Bronchial epithelial cell (primary cell): ENCODE measurements around the gene SMIM24. TPM values are rescaled to one million over a fixed set of nuclear protein-coding genes. Genes with fewer than 3 reads are reported as not detected.
"Not testable (repeated sequence)": the region's sequence is repeated elsewhere in the genome, so short reads cannot be mapped to it uniquely, and the experiment has no call there.

ENCODE experiments used
- DNase-seq: peaks from one replicate; pipeline ENCODE4 v3.0.0-alpha.2; 2010; ENCODE audit warnings: low read depth
- FAIRE-seq: peaks from 2 replicates; lab custom pipeline; 2011; peaks lifted over from hg19 to GRCh38; lab: Jason Lieb, UNC
- H3K27me3 ChIP-seq: 2 replicates; pipeline ENCODE4 v1.5.1; 2011; ENCODE audit warnings: low read length; ENCODE audit not compliant: control insufficient read depth, insufficient read depth
- H3K36me3 ChIP-seq: 2 replicates; pipeline ENCODE4 v1.5.1; 2011; ENCODE audit warnings: low read length; ENCODE audit not compliant: control insufficient read depth, insufficient read depth
- H3K4me3 ChIP-seq: 2 replicates; pipeline ENCODE4 v1.5.1; 2011; ENCODE audit warnings: mild to moderate bottlenecking, low read depth, low read length, control low read depth
- total RNA-seq: library from RNA; depleted of rRNA; stranded (reverse); fragments of >200 nt; gene quantifications from 2 replicates; pipeline ENCODE4 v1.2.1, GENCODE V29; 2014
- TF ChIP-seq, protein P1 (sequence below): IDR thresholded peaks from 2 replicates; pipeline ENCODE4 v1.5.1; 2011; ENCODE audit warnings: mild to moderate bottlenecking, moderate library complexity, low read length, control low read depth, inconsistent platforms; ENCODE audit not compliant: insufficient read depth, severe bottlenecking

SMIM24 gene
- total RNA-seq, 1 donor from 2014 or later: not detected

DNA sequence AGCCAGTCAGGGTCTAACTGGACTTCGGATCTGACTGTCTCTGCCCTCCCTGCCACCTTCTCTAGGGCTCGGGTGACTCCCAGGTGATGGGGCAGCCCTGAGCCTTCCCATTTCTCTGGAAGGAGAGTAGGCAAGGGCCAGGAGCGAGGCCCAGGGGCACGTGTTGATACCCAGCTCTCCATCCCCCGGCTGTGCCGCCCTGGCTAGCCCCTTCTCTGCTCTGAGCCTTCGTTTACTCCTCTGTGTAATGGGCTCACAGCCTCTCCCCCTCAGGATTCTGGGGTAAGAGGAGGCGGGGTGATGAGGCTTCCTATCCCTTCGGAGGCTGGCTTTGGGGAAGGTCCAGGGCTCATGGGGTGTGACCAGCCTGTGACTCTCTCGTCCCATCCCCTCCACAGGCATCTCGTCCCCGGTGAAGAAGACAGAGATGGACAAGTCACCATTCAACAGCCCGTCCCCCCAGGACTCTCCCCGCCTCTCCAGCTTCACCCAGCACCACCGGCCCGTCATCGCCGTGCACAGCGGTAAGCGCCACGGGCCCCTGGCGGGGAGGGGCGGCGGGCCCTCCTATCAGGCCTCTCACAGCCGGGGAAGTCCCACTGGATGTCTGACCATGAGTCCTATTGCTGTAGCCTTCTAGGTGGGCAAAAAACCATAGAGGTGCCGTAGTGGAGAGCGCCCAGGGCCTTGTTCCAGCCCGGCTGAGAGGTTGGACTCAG is 31.6 kb downstream of the SMIM24 start:
- no peaks in the 10 kb centered on the region for H3K27me3 ChIP-seq
- H3K4me3 ChIP-seq: no peak overlapping the region
- no peak for FAIRE-seq
- peaks cover 39% of the 10 kb centered on the region for H3K36me3 ChIP-seq
- no peak for DNase-seq
- TF ChIP-seq, protein P1, sequence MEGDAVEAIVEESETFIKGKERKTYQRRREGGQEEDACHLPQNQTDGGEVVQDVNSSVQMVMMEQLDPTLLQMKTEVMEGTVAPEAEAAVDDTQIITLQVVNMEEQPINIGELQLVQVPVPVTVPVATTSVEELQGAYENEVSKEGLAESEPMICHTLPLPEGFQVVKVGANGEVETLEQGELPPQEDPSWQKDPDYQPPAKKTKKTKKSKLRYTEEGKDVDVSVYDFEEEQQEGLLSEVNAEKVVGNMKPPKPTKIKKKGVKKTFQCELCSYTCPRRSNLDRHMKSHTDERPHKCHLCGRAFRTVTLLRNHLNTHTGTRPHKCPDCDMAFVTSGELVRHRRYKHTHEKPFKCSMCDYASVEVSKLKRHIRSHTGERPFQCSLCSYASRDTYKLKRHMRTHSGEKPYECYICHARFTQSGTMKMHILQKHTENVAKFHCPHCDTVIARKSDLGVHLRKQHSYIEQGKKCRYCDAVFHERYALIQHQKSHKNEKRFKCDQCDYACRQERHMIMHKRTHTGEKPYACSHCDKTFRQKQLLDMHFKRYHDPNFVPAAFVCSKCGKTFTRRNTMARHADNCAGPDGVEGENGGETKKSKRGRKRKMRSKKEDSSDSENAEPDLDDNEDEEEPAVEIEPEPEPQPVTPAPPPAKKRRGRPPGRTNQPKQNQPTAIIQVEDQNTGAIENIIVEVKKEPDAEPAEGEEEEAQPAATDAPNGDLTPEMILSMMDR: no peak

DNA sequence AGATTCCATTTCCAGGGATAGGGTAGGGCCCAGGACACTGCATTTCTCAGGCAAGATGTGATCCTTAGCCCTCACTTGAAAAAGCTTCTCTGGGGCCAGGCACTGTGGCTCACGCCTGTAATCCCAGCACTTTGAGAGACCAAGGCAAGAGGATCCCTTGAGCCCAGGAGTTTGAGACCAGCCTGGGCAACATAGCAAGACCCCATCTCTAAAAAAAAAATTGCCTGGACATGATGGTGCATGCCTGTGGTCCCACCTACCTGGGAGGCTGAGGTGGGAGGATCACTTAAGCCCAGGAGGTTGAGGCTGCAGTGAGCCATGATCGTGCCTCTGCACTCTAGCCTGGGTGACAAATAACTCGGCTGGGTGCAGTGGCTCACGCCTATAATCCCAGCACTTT is 33.7 kb downstream of the SMIM24 start:
- not testable (repeated sequence) for DNase-seq, FAIRE-seq, H3K4me3 ChIP-seq, H3K27me3 ChIP-seq
- peaks cover 36% of the 10 kb centered on the region for H3K36me3 ChIP-seq

DNA sequence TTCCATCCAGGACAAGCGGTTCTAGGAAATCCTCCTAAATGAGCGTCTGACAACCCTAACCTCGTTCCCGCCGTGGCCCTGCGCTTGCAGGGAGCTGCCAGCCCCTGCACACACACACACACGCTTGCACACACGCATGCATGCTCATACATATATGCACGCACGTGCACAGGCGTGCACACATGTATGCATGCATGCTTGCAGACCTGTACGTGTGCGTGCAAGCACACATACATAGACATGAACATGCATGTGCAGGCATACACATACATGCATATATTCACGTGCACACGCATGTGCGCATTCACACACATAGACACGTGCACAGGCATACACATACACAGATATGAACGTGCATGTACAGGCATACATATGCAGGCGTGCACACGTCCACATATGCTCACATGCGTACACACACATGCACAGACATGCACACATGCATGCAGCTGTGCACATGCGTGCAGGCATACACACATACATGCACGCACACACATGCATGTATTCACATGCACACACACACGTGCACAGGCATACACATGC is 35.6 kb downstream of the SMIM24 start:
- FAIRE-seq (peak; percentile 98), DNase-seq (no peak)
- H3K36me3 ChIP-seq: peaks cover 37% of the 10 kb centered on the region
- no peak overlapping the region for H3K4me3 ChIP-seq
- no peaks in the 10 kb centered on the region for H3K27me3 ChIP-seq
- TF ChIP-seq, protein P1: no peak

DNA sequence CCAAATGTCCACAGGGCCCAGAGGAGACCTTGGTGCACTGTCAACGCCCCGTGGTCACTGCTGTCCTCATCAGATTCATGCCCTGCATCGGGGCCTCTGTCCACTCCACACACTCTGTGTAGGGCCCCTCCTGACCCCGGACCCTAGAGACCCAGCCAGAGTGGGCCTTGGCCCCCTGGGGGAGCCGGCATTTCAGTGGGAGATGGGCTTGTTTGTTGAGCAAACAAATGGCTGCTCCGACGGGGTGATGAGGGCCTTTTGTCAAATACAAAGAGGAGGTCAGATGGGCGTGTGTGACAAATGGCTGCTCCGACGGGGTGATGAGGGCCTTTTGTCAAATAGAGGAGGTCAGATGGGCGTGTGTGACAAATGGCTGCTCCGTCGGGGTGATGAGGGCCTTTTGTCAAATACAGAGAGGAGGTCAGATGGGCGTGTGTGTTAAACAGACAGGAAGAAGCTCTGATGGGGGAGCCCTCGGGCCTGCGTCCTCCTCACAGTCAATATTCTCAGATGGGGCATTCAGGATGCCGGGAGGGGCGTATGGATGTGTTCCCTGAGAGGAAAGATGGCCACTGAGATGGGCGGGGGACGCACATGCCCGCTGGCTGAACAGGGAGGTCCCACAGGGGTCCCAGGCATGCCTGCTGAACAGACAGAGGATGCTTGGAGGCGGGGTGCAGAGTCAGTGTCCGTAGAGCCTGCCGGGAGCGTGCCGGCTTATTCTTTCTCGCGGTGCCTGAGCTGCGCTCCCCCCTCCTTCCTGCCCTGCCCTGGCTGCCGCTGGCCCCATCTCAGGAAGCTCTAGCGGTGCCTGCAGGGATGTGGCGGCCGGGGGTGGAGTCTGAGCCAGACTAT is 36.3 kb downstream of the SMIM24 start:
- no peaks in the 10 kb centered on the region for H3K27me3 ChIP-seq
- DNase-seq: no peak
- no peak overlapping the region for H3K4me3 ChIP-seq
- peaks cover 34% of the 10 kb centered on the region for H3K36me3 ChIP-seq
- TF ChIP-seq, protein P1: no peak
- no peak for FAIRE-seq

DNA sequence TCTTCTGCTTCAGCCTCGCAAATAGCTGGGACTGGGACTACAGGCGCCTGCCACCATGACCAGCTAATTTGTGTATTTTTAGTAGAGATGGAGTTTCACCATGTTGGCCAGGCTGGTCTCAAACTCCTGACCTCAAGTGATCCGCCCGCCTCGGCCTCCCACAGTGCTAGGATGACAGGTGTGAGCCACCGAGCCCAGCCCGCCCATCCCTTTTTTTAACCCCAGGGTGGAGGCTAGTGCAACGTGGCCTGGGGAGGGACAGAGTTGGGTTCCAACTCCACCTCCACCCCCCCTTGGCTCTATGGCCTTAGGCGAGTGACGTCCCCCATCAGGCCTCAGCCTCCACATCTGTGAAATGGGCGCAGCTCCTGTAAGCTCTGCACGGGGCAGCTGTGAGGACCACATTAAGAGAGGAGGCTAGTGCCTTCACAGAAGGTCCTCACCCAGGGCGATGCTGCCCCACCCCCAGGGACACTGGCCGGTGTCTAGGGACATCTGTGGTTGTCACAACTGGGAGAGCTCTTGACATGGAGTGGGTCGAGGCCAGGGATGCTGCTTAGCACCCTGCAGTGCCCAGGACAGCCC is 37.7 kb downstream of the SMIM24 start:
- Histone ChIP-seq H3K36me3 (peaks cover 31% of the 10 kb centered on the region), H3K4me3 (no peak overlapping the region), H3K27me3 (no peaks in the 10 kb centered on the region)
- DNase-seq (no peak), FAIRE-seq (peak; percentile 7)
- TF ChIP-seq, protein P1: no peak

DNA sequence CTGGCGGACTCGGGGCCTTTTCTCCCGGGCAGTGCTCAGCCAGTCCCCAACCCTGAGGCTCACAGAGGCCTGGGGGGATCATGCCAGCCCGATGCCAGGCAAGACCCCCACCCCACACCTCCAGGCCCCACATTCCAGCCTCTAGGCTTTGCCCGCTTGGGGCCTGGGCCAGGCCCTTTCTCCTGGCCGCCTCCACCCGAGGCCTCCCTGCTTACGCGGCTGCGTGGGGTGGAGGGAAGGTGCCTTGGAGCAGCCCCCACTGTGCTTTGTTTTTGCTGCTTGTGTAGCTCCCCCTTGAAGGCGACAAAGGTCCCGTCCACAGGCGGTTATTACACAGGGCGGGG is 38.4 kb downstream of the SMIM24 start:
- DNase-seq (no peak), FAIRE-seq (no peak)
- no peak overlapping the region for H3K4me3 ChIP-seq
- H3K36me3 ChIP-seq: peaks cover 30% of the 10 kb centered on the region
- no peaks in the 10 kb centered on the region for H3K27me3 ChIP-seq
- TF ChIP-seq, protein P1: no peak
